T-helper 1 cell treated with Interleukin-12 subunit alpha and Interleukin-12 subunit beta and Interleukin-4 antibody, amounts not matched to agents 30 ng/mL and 1 ng/mL, for 36 hours (primary cell): Measurements from ENCODE around the gene SPSB1. TPM values are rescaled to one million over a fixed set of nuclear protein-coding genes. Genes with fewer than 3 reads are reported as not detected.

Source experiments
- intact Hi-C: fragments of 100-400 bp; cut with micrococcal nuclease; formaldehyde crosslinking; loops from one replicate; pipeline ENCODE4 v1.15.1; 2024
- total RNA-seq: library from RNA; stranded (reverse); gene quantifications from 2 replicates; pipeline ENCODE4 v1.2.3, GENCODE V29; 2022

SPSB1 gene
- total RNA-seq, 1 donor from 2014 or later: 22.8 TPM

DNA sequence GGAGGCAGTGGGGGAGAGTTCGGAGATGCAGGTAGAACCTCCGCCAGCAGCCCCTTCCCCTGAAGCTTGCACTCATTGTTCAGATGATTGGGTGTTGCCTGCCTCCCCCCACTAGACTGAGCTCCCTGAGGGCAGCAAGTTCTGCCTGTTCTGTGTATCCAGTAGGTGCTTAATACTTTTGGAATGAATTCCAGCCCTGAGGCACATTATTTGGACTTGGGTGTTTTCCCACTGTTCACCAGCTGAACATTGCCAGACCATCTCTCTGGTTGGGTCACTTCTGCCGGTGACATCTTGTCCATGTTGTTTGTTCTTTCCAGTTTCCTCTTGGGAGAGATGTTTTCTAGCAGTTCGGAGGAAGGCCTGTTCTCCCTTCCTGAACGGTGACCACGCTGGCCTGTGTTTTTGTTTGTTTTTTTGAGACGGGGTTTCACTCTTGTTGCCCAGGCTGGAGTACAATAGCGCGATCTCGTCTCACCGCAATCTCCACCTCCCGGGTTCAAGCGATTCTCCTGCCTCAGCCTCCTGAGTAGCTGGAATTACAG lies 48.7 kb downstream of the SPSB1 start:
- intact Hi-C loops: no loop called here

DNA sequence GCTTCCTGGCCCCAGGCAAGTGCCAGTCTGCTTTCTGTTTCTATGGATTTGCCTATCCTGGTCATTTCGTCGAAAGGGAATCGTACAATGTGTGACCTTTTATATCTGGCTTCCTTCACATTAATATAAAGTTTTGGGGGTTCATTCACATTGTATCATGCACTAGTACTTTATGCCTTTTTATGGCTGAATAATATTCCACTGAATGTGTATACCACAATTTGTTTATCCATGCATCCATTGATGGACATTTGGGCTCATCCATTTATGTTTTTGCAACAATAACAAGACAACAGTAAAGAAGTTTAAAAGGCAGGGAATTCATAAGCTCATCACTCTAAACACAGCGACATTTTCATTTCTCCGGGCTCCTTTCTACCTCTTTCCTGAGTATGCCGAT lies 50.6 kb downstream of the SPSB1 start:
- intact Hi-C loops: no loop called here

DNA sequence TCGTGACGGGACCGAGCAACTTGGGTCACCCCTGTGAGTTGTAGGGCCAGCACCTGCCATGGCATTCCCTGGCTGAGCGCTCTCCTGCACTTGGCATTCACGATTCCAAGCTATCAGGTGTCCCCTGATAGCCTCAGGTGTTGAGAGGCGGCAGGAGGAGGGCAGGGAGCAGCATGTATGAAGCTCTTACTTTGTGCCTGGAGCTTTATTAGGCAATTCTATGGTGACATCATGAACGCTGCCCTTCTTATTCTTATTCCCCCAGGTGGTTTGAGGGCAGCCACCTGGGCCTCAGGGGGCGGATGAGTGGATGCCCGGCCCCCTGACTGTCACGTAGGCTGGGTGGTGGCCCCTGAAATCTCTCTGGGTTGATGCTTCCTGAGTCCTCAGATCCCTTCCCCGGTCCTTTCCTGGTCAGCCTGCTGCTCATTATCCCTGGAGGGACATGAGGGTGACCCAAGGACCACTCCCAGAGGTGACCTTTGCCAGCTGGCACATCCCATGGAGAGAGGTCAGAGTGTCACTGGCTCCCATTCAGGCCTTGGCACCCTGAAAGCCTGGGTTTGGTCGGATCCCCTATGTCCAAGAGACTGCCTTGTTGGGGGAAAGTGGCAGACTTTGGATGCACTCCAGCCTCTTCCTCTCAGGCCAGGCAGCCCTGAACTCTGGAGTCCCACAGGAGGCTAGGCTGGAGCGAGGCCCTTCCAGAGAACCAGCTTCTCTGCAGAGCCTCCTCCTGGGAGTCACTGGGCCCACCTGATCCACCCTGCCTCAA lies 51.9 kb downstream of the SPSB1 start:
- intact Hi-C loops: no loop called here

DNA sequence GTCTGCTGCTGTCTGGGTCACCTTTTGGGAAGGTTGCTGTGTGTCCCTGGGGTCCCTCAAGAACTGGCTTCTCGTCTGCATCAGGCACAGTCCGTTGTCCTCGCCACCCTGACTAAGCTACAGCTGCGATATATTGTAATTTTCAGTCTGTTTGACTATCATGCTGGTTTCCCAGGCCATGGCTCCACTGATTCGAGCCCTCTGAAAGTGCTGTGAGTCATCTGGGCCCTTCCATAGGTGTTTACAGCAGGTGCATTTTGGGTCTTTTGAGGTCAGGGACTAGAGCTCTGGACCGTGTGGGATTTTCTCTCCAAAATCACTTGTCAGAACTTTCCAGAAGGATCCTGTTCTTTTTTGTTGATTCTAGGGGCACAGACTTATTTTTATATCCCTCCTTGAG lies 52.8 kb downstream of the SPSB1 start:
- intact Hi-C loops: no loop called here

DNA sequence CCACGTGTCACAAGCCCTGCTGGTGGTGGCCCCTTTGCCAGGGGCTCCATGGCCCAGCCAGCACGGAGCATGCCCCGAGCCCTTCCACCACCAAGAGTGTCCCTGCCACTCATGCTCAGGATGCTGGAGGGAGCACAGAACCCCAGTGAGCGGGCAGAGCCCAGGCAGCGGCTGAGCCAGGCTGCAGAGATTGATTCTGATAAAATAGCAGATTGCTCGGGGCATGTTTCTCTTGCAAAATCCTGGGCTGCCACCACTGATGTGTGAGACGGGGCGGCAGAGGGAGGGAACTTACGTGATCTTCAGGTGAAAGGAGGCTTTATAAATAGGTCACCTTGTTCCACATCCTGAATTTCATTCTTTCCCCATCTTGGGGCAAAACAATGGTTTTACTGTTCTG lies 53.2 kb downstream of the SPSB1 start:
- intact Hi-C loops: no loop called here

DNA sequence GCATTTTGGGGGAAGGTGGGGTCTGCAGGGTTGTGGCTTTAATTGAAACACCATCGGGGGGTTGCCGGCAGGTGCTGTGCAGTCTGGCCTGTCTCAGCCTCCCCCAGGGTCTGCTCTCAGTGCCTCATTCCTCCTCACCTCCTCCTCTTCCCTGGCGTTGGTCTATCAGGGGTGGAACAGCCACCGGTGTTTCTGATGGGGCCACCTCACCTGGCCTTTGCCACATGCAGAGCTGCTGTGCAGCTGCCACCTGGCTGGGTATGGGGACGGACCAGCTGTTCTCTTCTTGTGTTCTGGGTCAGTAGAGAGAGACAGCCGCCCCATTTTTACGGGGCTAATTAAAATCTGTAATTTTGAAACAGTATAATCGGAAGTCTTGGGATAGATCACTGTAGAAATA lies 53.9 kb downstream of the SPSB1 start:
- intact Hi-C loops: no loop called here

DNA sequence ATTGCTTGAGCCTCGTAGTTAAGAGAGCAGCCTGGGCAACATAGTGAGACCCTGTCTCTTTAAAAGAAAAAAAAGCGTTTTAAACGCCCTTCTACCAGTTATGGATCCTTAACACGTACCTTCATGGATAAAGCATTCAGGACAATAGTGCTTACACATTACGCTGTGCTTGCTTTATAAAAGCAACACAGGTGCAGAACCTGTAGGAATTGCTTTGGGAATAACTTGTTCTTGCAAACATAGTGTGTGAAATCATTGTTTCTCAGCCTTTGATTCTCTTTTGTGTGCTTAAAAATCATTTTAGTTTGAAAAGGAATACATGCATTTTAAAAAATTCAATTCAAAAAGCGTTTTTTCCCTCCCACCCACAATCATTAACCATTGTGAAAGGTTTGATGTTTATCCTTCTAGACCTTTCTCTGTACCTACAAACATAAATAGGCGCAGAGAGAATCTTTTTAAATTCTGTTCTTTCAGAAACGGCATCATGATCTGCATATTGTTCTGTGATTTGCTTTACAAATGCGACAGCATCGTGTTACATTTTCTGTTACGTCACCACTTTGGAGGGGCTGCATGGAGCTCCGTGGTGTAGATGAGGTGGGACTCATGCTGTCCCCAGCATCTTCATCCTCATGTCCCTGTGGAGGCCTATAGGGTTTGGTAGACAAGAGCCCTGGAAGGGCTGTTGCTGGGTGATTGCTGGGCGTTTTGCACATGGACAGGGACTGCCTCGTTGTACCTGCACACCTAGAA lies 54.6 kb downstream of the SPSB1 start:
- intact Hi-C loops: no loop called here

DNA sequence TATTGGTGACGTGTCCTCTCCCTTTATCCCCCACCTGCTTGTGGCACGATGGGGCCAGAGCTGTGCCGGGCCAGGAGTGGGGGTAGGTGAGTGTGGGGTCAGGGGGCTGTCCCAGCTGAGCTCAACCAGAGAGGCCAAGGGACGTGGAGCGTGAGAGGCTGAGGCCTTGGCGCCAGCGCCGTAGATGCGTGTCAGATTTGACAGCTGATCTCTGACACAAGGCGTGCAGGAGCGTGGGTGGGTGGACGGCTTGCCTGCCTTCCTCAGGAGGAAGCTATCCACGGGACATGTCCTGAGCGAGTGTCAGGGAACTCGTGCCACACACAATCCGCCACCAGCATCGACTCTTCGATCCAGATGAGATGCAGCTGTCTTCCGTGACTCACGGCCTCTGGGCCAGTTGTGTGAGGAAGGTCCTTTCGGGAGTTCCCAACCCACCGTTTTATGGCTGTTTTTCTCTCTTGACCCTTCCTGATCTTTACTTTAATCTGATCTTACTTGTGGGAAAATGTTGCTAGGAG lies 56.7 kb downstream of the SPSB1 start:
- intact Hi-C loops: no loop called here

DNA sequence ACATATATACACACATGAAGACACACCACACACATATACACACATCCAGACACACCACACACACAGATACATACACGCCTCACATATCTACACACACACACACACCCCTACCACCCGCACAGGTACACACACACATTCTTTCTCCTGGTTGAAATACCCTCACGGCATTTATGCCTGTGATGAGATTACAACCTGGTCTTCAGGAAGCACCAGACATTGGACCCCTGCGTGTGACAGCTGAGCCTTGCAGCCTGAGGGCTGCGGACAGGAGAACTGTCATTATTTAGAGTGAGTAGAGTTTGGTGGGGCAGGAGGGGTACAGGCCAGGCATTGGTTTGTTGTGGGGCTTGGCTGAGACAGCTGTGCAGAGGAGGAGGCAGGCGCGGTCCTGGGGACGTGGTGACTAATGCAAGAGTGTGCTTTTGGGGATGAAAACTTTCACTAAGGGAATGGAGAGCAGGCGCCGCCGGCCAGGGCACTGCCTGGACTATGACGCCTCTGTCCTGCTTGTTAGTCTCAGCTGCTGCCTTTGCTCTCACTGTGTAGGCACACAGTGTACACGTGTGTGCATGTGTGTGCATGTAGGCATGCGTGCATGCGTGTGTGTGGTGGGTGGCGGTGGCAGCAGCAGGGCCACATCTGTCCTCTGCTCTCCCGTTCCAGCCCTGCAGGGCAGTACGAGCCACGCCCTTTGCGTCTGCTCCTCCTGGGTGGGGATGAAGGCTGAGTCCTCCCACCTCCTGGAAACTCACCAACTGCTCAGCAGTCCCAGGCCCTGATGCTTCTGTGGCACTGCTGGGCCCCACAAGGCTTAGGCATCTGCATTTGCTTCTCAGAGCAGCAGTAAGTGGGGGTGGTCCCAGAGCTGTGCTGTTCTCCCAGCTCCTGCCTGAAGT lies 57.6 kb downstream of the SPSB1 start:
- intact Hi-C loops: no loop called here

DNA sequence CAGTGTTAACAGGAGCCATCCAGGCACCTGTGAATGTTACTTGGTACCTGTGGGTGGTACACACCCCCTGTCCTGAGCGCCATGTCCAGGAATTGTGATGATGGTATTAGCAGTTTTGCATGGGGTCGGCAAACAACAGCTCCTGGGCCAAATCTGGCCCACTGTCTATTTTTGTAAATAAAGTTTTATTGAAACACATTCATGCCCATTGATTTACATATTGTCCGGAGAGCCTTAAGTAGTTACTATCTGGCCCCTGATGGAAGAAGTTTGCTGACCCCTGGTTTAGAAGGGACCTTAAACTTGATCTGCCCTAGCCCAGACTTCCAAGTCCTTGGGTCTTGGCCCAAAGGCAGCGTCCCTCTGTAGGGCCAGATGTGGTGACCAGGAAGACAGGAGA lies 58.3 kb downstream of the SPSB1 start:
- intact Hi-C loops: no loop called here

DNA sequence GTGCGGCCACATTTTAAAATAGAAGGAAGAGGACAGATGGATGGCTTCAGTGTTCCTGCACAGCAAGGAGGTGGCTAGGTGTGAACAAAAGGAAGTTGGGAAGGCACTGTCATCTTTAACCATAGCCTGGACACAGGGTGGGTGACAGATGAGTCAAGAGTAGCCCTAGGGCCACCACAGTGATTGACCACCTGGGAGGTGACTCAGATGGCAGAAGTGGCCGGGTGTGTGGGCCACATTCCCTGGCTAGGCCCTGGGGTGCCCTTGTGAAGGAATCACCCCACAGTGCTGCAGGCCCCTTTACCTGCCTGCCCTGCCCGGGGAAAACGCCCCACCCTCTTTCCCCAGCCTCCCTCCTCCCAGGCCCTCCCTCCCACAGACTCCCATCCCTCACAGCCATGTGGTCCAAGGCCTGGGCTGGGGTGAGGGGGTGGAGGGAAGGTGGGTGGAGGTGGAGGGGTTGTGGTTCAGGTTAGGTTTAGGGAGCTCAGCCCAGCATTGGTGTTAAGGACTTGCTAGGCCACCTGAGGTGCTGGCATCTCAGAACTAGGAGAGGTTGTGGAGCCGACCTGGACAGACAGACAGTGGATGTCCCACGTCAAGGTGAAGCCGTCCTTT lies 59.1 kb downstream of the SPSB1 start:
- intact Hi-C loops: no loop called here

DNA sequence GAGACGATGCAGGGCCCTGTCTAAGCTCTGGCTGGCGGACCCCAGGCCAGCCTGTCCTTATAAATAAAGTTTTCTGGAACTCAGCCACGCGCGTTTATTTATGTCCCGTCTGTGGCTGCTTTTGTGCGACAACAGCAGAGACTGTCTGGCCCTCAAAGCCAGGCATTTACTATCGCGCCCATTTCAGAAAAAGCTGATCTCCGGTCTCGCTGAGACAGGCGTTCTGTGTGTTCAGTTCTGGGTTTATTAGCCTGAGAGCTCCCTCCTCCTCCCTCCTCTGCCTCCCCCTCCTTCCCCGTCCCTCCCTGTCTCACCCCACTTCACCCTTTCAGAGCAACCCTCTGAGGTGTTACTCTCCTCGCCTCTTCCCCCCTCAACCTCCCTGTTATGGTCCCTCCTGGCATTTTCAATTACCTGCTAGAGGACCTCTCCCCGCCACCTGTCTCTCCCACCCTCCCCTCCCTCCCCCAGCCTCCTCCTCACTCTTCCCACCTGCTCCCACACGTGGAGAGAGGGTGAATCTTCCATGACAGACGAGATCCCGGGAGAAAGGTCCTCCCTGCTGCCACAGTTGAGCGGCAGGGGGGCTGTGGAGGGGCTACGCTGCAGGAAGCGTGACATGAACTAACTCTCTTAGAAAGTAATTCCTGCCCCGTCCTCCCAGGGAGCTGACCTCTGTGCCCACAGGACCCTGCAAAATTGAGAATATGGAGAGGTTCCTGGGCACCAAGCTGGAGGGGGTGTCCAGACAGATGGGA lies 59.9 kb downstream of the SPSB1 start:
- intact Hi-C loops: no loop called here

DNA sequence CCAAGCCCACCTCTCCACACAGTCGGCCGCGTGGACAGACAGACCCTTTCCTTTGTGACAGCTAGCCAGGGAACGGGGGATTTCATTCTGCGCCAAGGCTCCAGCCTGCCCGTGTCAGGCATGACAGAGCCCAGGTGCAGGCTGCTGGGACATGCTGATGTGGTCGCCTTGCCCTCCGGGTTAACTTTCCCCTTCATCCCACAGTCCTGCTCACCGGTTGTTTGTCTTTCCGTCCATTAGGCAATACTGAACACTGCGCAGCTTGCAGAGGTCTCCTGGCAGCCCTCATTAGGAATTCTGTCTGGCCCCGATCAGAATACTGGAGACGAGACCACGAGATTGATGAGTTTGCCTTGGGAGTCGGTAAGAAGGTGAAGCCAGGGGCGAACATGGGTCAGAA lies 62.8 kb downstream of the SPSB1 start:
- intact Hi-C loops: no loop called here

DNA sequence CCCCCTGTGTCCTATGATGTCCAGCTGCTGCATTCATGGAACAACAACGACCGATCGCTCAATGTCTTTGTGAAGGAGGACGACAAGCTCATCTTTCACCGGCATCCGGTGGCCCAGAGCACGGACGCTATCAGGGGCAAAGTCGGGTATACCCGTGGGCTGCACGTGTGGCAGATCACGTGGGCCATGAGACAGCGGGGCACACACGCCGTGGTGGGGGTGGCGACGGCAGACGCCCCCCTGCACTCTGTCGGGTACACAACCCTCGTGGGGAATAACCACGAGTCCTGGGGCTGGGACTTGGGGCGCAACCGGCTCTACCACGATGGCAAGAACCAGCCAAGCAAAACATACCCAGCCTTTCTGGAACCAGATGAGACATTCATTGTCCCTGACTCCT lies 63.3 kb downstream of the SPSB1 start:
- intact Hi-C loops: no loop called here

DNA sequence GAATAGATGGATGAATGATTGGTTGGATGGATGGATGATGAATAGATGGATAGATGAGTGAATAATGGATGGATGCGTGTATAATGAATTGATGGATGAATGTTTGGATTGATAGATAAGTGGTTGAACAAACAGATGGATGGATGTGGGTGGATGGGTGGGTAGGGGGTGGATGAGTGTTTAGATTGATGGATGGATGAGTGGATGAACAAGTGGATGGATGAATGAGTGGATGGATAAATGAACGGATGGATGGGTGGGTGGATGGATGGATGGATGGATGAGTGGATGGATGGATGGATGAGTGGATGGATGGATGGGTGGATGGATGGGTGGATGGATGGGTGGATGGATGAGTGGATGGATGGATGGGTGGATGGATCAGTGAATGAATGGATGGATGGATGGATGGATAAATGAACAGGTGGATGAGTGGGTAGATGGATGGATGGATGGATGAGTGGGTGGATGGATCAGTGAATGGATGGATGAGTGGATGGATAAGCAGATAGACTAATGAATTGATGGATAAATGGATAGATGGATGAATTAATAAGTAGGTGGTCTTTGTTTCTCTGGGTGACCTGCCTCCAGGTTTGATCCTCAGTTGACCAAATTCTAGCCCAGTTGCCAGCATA lies 64.3 kb downstream of the SPSB1 start:
- intact Hi-C loops: no loop called here

DNA sequence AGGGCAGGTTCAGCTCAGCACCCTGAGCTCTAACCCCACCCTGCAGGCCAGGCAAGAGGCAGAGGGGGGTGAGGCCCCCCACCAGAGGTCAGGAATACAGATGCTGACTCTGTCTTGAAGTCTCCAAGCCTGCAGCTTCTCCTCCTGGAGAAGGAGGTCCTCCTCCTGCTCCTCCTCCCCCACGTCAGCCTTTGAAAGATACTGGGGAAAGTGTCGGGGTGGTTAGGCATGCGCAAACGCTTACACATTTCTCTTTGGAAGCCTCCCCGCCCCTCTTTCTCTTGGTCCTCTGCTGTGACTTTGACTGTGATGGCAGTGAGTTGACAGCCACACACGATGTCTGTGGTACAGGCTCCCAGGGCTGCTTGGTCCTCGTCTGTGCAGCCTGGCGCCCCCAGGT lies 65.3 kb downstream of the SPSB1 start:
- intact Hi-C loops: no loop called here

DNA sequence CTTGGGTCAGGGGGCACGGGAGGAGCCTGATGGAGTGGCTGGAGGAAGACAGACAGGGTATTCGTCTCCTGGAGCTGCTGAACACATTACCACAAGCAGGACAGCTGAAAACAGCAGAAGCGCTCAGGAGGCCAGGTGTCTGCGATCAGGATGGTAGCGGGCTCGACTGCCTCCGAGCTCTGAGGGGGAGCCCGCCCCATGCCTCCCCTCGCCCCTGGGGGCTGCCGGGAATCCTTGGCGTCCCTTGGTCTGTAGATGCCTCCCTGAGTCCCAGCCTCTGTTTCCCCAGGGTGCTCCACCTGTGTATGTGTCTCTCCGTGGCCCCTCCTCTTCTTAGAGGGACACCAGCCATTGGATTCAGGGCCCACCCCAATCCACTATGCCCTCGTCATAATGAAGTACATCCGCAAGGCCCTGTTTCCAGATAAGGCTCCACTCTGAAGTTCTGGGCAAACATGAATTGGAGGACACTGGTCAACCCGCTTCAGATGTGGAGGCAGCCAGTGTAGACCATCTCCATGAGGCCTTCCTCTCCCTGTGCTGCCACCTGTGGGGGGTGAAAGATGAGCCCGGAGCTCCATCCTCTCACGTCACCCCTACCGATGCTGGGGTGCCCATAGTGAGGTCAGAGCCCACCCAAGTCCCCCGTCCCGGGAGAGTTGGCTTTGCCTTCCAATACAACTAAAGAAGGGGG lies 67.8 kb downstream of the SPSB1 start:
- intact Hi-C loops: no loop called here

DNA sequence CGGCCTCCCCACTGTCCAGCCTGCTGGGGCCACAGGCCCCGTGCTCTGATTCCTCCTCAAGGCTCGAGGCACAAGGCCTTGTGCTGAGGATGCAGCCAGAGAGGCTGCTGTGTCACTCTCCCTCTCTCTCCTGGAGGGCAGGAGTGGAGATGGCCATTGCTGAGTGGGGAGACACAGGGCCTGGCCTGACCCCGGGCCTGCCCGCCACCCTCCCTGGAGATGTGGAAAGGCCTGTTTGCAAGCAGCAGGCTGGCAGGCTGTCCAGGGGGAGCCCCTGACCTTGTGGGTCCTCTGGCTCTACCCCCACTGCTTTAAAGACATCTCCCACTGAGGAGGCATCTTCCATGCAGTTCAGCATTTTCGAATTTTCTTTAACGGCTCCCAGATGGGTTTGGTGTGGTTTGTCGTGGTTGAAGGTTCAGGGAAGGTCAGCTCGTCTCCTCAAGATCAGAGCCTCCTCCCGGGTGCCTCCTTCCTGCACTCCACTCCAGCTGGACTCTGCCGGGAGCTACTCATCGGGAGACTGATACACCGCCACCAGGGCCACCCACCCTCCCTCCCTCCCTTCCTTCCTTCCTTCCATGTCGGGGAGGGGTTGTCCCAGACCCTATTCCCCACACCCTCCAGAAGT lies 69.1 kb downstream of the SPSB1 start:
- intact Hi-C loops: no loop called here

DNA sequence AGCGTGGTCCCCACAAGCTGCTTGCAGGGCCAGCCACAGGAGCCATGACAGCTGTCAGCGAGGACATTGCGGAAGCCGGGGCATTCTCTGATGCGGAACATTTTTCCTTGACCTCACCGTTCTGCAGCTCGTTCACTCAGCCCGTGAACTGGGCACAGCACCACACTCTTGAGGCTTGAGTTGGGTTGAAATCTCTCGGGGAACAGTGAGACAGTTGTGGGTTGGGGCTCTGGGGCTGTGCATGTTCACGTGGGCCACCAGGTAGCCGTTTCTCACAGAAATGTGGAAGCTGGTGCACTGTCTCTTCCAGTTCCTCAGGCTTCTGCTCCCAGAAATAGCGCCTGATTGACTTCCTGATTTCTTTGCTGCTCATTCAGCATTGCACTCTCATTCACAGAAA lies 69.8 kb downstream of the SPSB1 start:
- intact Hi-C loops: no loop called here
